MM.1S (cell line): Measurements from ENCODE around the gene MC4R.

ENCODE experiments used
- DNase-seq: peaks from one replicate; pipeline ENCODE4 v3.0.0-alpha.2; 2015
- H2AFZ ChIP-seq: fragments of 300-600 bp; sonication (generic); 2 replicates; pipeline ENCODE4 v1.6.0; 2016; ENCODE audit warnings: antibody characterized with exemption, low read length
- H3F3A ChIP-seq: fragments of 300-600 bp; sonication (generic); 2 replicates; pipeline ENCODE4 v1.6.1; 2016; ENCODE audit warnings: mild to moderate bottlenecking, antibody characterized with exemption, low read length, moderate library complexity, mixed read lengths; ENCODE audit not compliant: insufficient read depth
- H3K27ac ChIP-seq: fragments of 300-600 bp; sonication (generic); 2 replicates; pipeline ENCODE4 v1.5.1; 2016; ENCODE audit warnings: mild to moderate bottlenecking, low read length
- H3K27me3 ChIP-seq: fragments of 300-600 bp; sonication (generic); replicated peaks from 2 replicates; pipeline ENCODE4 v1.6.0; 2016; ENCODE audit warnings: low read length; ENCODE audit not compliant: insufficient read depth
- H3K36me3 ChIP-seq: fragments of 300-600 bp; sonication (generic); replicated peaks from 2 replicates; pipeline ENCODE4 v1.6.1; 2016; ENCODE audit warnings: mild to moderate bottlenecking, low read length, mixed read lengths; ENCODE audit not compliant: insufficient read depth
- H3K4me1 ChIP-seq: fragments of 300-600 bp; sonication (generic); 2 replicates; pipeline ENCODE4 v1.6.1; 2016; ENCODE audit warnings: low read length, mixed read lengths
- H3K4me2 ChIP-seq: fragments of 300-600 bp; sonication (generic); 2 replicates; pipeline ENCODE4 v1.6.0; 2016; ENCODE audit warnings: low read depth, low read length
- H3K4me3 ChIP-seq: fragments of 300-600 bp; sonication (generic); 2 replicates; pipeline ENCODE4 v1.5.1; 2016; ENCODE audit warnings: low read length, mixed read lengths
- H3K79me2 ChIP-seq: fragments of 300-600 bp; sonication (generic); 2 replicates; pipeline ENCODE4 v1.6.1; 2016; ENCODE audit warnings: mixed run types, low read length, mixed read lengths
- H3K9ac ChIP-seq: fragments of 300-600 bp; sonication (generic); 2 replicates; pipeline ENCODE4 v1.6.1; 2016; ENCODE audit warnings: low read length, mixed read lengths
- H3K9me2 ChIP-seq: fragments of 300-600 bp; sonication (generic); replicated peaks from 2 replicates; pipeline ENCODE4 v1.6.1; 2016; ENCODE audit warnings: mild to moderate bottlenecking, low read length, mixed read lengths; ENCODE audit not compliant: insufficient read depth
- H3K9me3 ChIP-seq: fragments of 300-600 bp; sonication (generic); replicated peaks from 2 replicates; pipeline ENCODE4 v1.6.1; 2016; ENCODE audit warnings: mild to moderate bottlenecking, low read length, mixed read lengths; ENCODE audit not compliant: insufficient read depth
- H4K20me1 ChIP-seq: fragments of 300-600 bp; sonication (generic); 2 replicates; pipeline ENCODE4 v1.6.1; 2016; ENCODE audit warnings: mild to moderate bottlenecking, low read length, moderate library complexity, mixed read lengths; ENCODE audit not compliant: insufficient read depth
- CTCF ChIP-seq: fragments of 300-600 bp; sonication (generic); IDR thresholded peaks from 2 replicates; pipeline ENCODE4 v1.5.1; 2016; ENCODE audit warnings: antibody characterized with exemption, low read length, mixed read lengths
- EZH2 ChIP-seq: fragments of 300-600 bp; sonication (generic); optimal IDR thresholded peaks from 2 replicates; pipeline ENCODE3; 2017; ENCODE audit warnings: low read depth, mild to moderate bottlenecking, antibody characterized with exemption, low read length, mixed read lengths
- EZH2phosphoT487 ChIP-seq: fragments of 300-600 bp; sonication (generic); IDR thresholded peaks from 2 replicates; pipeline ENCODE4 v1.6.1; 2018; ENCODE audit warnings: antibody characterized with exemption, low read length

The MC4R gene

GRCh38 chr18:60404486-60405085, 32.0 kb upstream of the MC4R start:
- H3K4me2 ChIP-seq, result no peak overlapping the region
- no peaks in the 10 kb centered on the region for H3K27me3 ChIP-seq
- peak; percentile 47 for DNase-seq
- no peaks in the 10 kb centered on the region for H3K9me2 ChIP-seq
- no peak overlapping the region for H2AFZ ChIP-seq
- H3K4me3 ChIP-seq, result no peak overlapping the region
- H3K4me1 ChIP-seq, result no peaks in the 10 kb centered on the region
- no peaks in the 10 kb centered on the region for H3K79me2 ChIP-seq
- H3F3A ChIP-seq, result no peaks in the 10 kb centered on the region
- no peaks in the 10 kb centered on the region for H3K36me3 ChIP-seq
- H4K20me1 ChIP-seq, result no peaks in the 10 kb centered on the region
- H3K9me3 ChIP-seq, result no peaks in the 10 kb centered on the region
- no peak overlapping the region for H3K9ac ChIP-seq
- no peak overlapping the region for H3K27ac ChIP-seq
- TF ChIP-seq CTCF (no peak), EZH2phosphoT487 (no peak)

- Histone ChIP-seq H3F3A (no peaks in the 10 kb centered on the region), H3K36me3 (no peaks in the 10 kb centered on the region), H3K79me2 (no peaks in the 10 kb centered on the region), H3K4me2 (no peak overlapping the region), H3K9ac (no peak overlapping the region), H3K27me3 (no peaks in the 10 kb centered on the region), H3K4me1 (no peaks in the 10 kb centered on the region), H3K9me3 (no peaks in the 10 kb centered on the region), H3K4me3 (no peak overlapping the region), H3K9me2 (no peaks in the 10 kb centered on the region), H4K20me1 (no peaks in the 10 kb centered on the region), H2AFZ (no peak overlapping the region), H3K27ac (no peak overlapping the region)
- DNase-seq, result no peak
- TF ChIP-seq EZH2phosphoT487 (no peak), EZH2 (no peak), CTCF (no peak)
Observed at GRCh38 chr18:60401346-60401745, 28.8 kb upstream of the MC4R start.

- no peaks in the 10 kb centered on the region for H3K27me3 ChIP-seq
- no peak overlapping the region for H2AFZ ChIP-seq
- no peaks in the 10 kb centered on the region for H3K9me2 ChIP-seq
- H3K9me3 ChIP-seq, result no peaks in the 10 kb centered on the region
- H3K27ac ChIP-seq, result no peak overlapping the region
- H3F3A ChIP-seq, result no peaks in the 10 kb centered on the region
- H3K4me2 ChIP-seq, result no peak overlapping the region
- no peak for DNase-seq
- H4K20me1 ChIP-seq, result no peaks in the 10 kb centered on the region
- TF ChIP-seq CTCF (no peak), EZH2phosphoT487 (no peak), EZH2 (no peak)
- H3K79me2 ChIP-seq, result no peaks in the 10 kb centered on the region
- H3K36me3 ChIP-seq, result no peaks in the 10 kb centered on the region
- H3K4me1 ChIP-seq, result no peaks in the 10 kb centered on the region
- H3K4me3 ChIP-seq, result no peak overlapping the region
- no peak overlapping the region for H3K9ac ChIP-seq
Observed at GRCh38 chr18:60391571-60392226, 19.1 kb upstream of the MC4R start.
